Hematopoietic multipotent progenitor cell treated with erythropoietin and hydrocortisone succinate and interleukin-3 and kit ligand, for 17 days (in vitro differentiated cells): ENCODE measurements around the gene DYNLT1.
"Not testable (repeated sequence)": the region's sequence is repeated elsewhere in the genome, so short reads cannot be mapped to it uniquely, and the experiment has no call there.

Source experiments
- DNase-seq: peaks from one replicate; pipeline ENCODE4 v3.0.0-alpha.2; 2015; ENCODE audit warnings: low spot score

The DYNLT1 gene

GRCh38 chr6:158662954-158663624, 18.5 kb upstream of the DYNLT1 start:
- no peak for DNase-seq

GRCh38 chr6:158662607-158662953, 18.0 kb upstream of the DYNLT1 start:
- no peak for DNase-seq

GRCh38 chr6:158661156-158661685, 16.7 kb upstream of the DYNLT1 start:
- DNase-seq, result no peak

- no peak for DNase-seq
These were observed 15.8 kb upstream of the DYNLT1 start for GRCh38 chr6:158660333-158660754.

DNA sequence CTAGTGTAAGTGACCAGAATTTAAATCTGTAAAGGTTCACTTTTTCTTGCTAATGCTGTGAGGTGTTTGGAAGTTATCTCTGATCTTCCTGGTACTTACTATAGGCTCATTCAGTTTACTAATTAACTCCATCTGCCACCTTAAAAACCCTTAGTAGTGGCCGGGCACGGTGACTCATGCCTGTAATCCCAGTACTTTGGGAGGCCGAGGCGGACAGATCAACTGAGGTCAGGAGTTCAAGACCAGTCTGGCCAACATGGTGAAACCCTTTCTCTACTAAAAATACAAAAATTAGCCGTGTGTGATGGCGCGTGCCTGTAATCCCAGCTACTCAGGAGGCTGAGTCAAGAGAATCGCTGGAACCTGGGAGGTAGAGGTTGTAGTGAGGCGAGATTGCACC, 12.4 kb upstream of the DYNLT1 start:
- DNase-seq, result not testable (repeated sequence)

GRCh38 chr6:158655569-158656450, 11.3 kb upstream of the DYNLT1 start:
- no peak for DNase-seq

DNA sequence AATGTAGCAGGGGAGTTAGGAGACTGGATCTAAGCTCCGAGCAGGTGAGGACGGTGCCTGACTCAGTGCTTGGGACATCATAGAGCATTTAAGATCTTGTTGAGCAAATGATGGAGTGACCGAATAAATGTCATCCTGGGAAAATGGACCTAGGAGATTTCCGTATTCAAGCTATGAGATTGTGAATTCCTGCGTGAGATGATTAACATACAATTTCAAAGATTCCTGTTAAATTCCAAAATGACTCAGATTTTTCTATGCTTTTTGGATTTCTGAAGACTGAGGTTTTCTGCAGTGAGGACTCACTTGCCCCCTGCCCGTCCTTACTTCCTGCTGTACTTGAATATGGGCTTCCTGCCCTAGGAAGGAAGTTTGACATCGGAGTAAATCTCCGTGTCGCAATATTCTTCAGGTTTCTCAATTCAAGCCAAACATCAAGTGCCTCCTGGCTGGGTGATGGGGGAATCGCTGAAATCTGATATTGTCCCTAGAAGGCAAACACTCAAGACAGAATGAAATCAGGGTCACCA, 10.5 kb upstream of the DYNLT1 start:
- DNase-seq, result no peak

- no peak for DNase-seq
These were observed 10.0 kb upstream of the DYNLT1 start for GRCh38 chr6:158654498-158654897.

DNA sequence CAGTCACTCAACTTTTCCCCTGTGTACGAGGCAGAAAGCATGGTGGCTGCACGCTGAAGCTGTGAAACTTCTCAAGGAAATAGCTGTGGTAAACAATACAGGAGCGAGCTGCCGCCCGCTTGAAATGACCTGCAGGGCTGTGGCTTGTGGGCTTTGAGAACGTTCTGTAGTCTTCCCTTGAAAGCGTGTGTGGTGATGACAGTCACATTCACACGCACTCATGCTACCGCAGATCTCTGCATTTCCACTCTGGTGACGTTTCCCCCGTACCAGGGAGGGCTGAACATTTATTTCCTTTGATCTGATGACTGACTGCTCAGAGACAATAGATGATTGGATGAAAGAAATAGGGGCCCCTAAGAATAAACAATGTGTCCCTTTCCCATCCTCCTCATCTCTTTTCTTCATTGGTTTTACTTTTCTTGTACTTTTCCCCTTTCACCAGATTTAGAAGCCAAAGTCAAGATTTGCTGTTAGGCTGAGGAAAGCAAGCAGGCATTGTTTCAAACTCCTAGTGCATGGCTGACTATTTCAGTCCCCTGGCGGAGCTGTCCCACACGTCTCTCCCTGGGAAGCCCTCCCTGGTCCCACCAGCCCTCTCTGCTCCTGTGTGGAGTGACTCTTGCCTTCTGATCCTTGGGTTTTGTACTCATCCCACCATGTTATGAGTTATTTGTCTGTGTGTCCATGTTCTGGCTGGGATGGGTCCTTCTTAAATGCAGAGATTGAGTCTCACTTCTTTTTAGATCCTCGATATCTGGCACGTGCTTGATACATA, 9.2 kb upstream of the DYNLT1 start:
- no peak for DNase-seq

DNA sequence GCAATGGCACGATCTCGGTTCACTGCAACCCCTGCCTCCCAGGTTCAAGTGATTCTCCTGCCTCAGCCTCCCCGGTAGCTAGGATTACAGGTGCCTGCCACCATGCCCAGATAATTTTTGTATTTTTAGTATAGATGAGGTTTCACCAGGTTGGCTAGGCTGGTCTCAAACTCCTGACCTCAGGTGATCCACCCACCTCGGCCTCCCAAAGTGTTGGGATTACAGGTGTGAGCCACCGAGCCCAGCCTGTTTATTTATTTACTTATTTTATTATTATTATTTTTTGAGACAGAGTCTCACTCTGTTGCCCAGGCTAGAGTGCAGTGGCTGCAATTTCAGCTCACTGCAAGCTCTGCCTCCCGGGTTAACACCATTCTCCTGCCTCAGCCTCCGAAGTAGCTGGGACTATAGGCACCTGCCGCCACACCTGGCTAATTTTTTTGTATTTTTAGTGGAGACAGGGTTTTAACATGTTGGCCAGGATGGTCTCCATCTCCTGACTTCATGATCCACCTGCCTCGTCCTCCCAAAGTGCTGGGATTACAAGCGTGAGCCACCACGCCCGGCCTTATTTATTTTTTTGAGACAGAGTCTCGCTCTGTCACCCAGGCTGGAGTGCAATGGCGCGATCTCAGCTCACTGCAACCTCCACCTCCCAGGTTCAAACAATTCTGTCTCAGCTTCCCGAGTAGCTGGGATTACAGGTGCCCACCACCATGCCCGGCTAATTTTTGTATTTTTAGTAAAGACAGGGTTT, 7.6 kb upstream of the DYNLT1 start:
- DNase-seq, result not testable (repeated sequence)

DNA sequence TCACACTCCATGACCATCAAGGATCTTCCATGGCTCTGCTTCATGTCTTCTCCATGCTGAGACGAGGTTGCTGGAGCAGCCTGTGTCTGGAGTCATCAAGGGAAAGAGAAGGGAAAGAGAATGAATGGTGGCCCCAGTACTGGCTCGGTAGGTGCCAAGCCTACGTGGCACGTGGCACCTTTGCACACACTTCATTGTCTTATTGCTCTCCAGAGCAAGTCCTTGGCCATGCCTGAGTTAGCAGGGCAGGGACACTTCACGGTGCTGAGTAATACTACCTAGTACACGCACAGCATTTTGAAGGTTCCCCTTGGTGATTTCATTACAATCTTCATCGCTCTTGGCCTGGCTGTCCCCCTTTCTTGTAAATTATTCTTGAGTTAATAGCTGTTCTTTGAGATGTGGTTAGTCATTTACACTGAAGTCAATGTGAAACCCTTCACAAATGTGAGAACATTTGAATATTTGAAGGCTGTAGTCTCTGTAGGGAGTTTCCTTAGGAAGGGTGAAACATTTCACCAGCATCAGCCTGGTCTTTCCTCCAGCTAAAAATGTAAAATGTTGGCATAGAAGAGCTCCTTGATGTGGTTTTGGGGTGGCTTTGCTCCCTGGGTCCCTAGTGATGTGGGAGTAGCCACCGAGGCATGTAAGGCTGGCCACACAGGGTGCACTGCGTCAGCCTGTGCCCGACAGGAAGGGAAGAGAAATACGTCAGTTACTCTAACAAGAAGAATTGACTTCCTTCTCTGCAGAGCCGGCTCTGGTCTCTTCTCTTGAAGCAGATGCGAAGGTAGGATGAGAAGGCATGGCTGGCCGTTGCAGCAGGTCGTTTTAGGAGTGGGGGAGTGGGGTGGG, 5.0 kb upstream of the DYNLT1 start, which contains the start of gene SYTL3:
TSS of gene SYTL3 (plus strand) at position 766 of the 855 bp plus-strand sequence. CDS start 13,215 bp downstream, outside the sequence.
- no peak for DNase-seq

DNA sequence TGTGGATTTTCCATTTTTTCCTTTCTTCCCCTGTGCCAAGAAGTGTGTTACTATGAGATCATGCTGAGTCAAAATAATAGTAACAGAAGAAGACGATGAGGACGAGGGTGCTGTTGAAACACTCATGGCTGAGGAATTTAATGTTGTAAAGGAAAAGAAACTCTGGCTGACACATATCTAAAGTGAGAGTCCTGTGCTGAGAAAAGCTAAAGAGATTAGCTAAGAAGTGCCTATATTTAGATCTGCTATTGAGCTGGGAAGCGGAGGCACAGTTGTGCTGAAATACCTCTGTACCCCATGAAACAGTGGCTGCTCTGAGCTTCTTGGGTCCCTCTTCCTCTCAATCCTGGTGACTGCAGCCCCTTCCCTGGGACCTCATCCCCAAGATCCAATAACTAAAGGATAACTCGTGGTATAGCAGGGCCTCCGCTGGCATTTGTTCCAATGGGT, 4.2 kb upstream of the DYNLT1 start:
- DNase-seq, result no peak

DNA sequence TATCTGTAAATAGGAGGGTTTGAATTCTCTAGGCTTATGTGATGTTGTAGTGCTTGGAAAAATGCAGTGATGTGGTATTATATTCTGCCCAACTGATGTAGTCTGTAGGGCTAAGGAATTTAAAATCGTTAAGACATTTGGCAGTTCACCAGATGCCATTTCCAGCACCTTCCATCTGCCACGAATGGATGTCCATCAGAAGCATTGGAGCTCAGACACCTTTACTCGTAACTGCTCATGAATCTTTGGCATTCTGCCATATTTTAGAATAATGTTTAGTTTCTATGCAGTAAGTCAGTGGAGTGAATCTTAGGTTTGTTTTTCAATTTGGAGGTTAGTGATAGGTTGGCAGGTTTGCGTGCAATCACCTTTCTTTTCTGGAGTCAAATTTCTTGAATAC, 3.0 kb upstream of the DYNLT1 start:
- no peak for DNase-seq

- DNase-seq, result no peak
These were observed 1.7 kb upstream of the DYNLT1 start for GRCh38 chr6:158646023-158646910.

DNA sequence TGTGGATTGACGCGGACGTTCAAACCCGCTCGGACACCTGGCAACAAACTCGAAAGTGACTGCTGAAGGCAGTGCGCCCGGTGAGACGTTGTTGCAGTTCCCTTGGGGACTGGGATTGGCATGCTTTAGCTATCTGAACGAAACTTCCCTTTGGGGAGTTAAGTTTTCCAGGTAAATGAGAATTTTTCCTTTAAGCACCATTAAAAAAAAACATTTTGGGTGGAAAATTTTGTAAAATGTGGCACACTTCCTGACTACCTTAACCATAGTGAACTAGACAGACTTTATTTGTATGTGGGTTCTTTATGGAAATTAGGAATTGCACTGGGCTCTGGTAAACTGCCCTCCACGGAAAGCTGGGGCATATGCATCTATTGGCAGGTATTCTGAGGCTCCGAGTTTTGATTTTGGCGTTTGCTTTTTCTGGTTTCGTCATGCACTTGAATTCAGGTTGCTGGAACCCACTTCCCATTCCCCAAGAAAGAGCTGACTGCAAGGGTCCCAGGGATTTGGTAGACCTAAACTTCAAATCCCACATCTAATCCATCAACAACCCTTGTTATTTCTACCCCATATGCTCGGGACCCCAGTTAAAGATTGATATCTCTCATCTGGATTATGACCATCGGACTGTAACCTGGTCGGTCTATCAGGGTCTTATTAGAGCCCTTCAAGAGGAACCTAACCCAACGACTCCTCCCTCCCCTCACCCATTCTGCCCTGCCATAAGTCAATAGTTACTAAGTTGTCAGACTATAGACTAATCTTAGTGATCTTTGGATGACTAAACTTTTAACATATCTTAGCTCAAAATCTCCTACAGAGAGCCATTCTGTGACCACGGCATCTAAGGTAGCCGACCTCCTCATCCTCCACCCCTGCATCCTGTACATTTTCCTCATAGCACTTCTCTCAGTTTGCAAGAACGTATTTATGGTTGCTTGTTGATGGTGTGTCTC, 800 bp upstream of the DYNLT1 start:
- no peak for DNase-seq

DNA sequence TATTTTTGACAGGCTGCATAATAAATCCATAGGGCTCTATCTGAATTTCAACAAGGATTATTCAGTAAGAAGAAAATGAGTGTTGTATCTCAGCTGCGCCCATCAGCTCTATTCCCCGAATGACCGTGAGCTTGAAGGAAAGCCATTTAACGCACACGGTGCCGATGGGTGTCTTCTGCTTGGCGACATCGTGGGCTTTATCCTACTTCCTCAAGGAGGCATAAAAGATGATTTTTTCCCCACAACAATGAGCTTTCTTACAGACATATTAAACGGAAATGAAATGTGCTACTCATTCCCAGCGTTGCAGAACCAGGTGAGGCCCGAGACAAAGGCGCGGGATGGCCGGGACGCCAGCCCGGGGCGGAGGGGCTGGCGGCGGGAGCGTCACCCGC, 710 bp downstream of the DYNLT1 start:
- DNase-seq, result no peak

GRCh38 chr6:158642097-158642601, 2.4 kb downstream of the DYNLT1 start:
- no peak for DNase-seq

- DNase-seq, result no peak
These were observed 4.0 kb downstream of the DYNLT1 start for GRCh38 chr6:158640519-158640918.
